ENCODE measurements around the gene ASAP3. TPM values are rescaled to one million over a fixed set of nuclear protein-coding genes. Genes with fewer than 3 reads are reported as not detected.

The ASAP3 gene
- total RNA-seq, 1 experiment from 2014 or later, result 71.2 TPM

- H3K9me3 Mint-ChIP-seq, result no peaks in the 10 kb centered on the region
- ATAC-seq (no peak), DNase-seq (ENCODE audit: low spot score) (no peak)
- H3K27ac Mint-ChIP-seq, result no peak overlapping the region
- TF ChIP-seq MYBL2 (CRISPR knock-in tag; IDR thresholded peaks at IDR 0.05), result no peak
- no peak for TF ChIP-seq ZBTB21 (CRISPR knock-in tag; IDR thresholded peaks at IDR 0.05; ENCODE audit: borderline replicate concordance)
- TF ChIP-seq, protein P1, sequence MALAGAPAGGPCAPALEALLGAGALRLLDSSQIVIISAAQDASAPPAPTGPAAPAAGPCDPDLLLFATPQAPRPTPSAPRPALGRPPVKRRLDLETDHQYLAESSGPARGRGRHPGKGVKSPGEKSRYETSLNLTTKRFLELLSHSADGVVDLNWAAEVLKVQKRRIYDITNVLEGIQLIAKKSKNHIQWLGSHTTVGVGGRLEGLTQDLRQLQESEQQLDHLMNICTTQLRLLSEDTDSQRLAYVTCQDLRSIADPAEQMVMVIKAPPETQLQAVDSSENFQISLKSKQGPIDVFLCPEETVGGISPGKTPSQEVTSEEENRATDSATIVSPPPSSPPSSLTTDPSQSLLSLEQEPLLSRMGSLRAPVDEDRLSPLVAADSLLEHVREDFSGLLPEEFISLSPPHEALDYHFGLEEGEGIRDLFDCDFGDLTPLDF (CRISPR knock-in tag; IDR thresholded peaks at IDR 0.05), result no peak
- H3K4me1 Mint-ChIP-seq, result peaks cover 6% of the 10 kb centered on the region
- H3K36me3 Mint-ChIP-seq, result 0 out of 2 replicates have a peak, but pooled peaks cover 5% of the 10 kb centered on the region
- CTCF ChIA-PET, result interaction anchor here (0.6 to 2.2 kb wide), 3 partner anchors 24 to 310 kb away, joined by 3 to 9 read pairs (median 5); partner anchors contain the start of gene ASAP3
- POLR2A ChIA-PET, result no interaction called here
- no peak overlapping the region for H3K4me3 Mint-ChIP-seq
- H3K27me3 Mint-ChIP-seq (ENCODE audit: low read depth), result no peaks in the 10 kb centered on the region
Observed at GRCh38 chr1:23460519-23460918, 23.5 kb downstream of the ASAP3 start.

- POLR2A ChIA-PET, result interaction anchor here (1.0 kb wide), 1 partner anchor 25 kb away, joined by 3 read pairs; no protein-coding TSS in a partner anchor
Observed at GRCh38 chr1:23459338-23459757, 24.6 kb downstream of the ASAP3 start.

GRCh38 chr1:23456226-23456625 lies 27.8 kb downstream of the ASAP3 start:
- ChIA-PET CTCF (interaction anchor here (0.7 kb wide), 1 partner anchor 52 kb away, joined by 3 read pairs; no protein-coding TSS in a partner anchor), POLR2A (no interaction called here)
- Mint-ChIP-seq H3K4me1 (peaks cover 6% of the 10 kb centered on the region), H3K27me3 (ENCODE audit: low read depth) (no peaks in the 10 kb centered on the region), H3K4me3 (no peak overlapping the region), H3K27ac (peak overlapping the region; percentile 41; the same call in 1 of the 2 replicates), H3K36me3 (peaks cover 5% of the 10 kb centered on the region; the same call in 1 of the 2 replicates), H3K9me3 (no peaks in the 10 kb centered on the region)
- TF ChIP-seq NFE2L1 (CRISPR knock-in tag; IDR thresholded peaks at IDR 0.05), result no peak
- TF ChIP-seq SP1 (CRISPR knock-in tag; conservative IDR thresholded peaks at IDR 0.05), result no peak
- TF ChIP-seq HMGA2 (CRISPR knock-in tag; IDR thresholded peaks at IDR 0.05), result no peak
- TF ChIP-seq RELA (CRISPR knock-in tag; IDR thresholded peaks at IDR 0.05; ENCODE audit: borderline replicate concordance), result no peak
- TF ChIP-seq FOXP4 (CRISPR knock-in tag; IDR thresholded peaks at IDR 0.05), result no peak
- no peak for TF ChIP-seq PRDM15 (CRISPR knock-in tag; IDR thresholded peaks at IDR 0.05)
- TF ChIP-seq OVOL2 (CRISPR knock-in tag; IDR thresholded peaks at IDR 0.05; ENCODE audit: borderline replicate concordance), result no peak
- no peak for TF ChIP-seq MXD4 (CRISPR knock-in tag; IDR thresholded peaks at IDR 0.05; ENCODE audit: borderline replicate concordance)
- TF ChIP-seq EMX1 (CRISPR knock-in tag; IDR thresholded peaks at IDR 0.05), result no peak
- TF ChIP-seq ZNF423 (CRISPR knock-in tag; IDR thresholded peaks at IDR 0.05), result no peak
- TF ChIP-seq, protein P2, sequence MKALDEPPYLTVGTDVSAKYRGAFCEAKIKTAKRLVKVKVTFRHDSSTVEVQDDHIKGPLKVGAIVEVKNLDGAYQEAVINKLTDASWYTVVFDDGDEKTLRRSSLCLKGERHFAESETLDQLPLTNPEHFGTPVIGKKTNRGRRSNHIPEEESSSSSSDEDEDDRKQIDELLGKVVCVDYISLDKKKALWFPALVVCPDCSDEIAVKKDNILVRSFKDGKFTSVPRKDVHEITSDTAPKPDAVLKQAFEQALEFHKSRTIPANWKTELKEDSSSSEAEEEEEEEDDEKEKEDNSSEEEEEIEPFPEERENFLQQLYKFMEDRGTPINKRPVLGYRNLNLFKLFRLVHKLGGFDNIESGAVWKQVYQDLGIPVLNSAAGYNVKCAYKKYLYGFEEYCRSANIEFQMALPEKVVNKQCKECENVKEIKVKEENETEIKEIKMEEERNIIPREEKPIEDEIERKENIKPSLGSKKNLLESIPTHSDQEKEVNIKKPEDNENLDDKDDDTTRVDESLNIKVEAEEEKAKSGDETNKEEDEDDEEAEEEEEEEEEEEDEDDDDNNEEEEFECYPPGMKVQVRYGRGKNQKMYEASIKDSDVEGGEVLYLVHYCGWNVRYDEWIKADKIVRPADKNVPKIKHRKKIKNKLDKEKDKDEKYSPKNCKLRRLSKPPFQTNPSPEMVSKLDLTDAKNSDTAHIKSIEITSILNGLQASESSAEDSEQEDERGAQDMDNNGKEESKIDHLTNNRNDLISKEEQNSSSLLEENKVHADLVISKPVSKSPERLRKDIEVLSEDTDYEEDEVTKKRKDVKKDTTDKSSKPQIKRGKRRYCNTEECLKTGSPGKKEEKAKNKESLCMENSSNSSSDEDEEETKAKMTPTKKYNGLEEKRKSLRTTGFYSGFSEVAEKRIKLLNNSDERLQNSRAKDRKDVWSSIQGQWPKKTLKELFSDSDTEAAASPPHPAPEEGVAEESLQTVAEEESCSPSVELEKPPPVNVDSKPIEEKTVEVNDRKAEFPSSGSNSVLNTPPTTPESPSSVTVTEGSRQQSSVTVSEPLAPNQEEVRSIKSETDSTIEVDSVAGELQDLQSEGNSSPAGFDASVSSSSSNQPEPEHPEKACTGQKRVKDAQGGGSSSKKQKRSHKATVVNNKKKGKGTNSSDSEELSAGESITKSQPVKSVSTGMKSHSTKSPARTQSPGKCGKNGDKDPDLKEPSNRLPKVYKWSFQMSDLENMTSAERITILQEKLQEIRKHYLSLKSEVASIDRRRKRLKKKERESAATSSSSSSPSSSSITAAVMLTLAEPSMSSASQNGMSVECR (CRISPR knock-in tag; IDR thresholded peaks at IDR 0.05; ENCODE audit: borderline replicate concordance), result no peak
- no peak for TF ChIP-seq NFATC4 (CRISPR knock-in tag; IDR thresholded peaks at IDR 0.05)
- no peak for DNase-seq (ENCODE audit: low spot score)
- no peak for ATAC-seq

More at GRCh38 chr1:23459338-23459757, 24.6 kb downstream of the ASAP3 start:
- CTCF ChIA-PET, result interaction anchor here (0.5 to 2.2 kb wide), 5 partner anchors 18 to 333 kb away, joined by 3 to 9 read pairs (median 4); partner anchors contain the start of gene ASAP3
- H3K27me3 Mint-ChIP-seq (ENCODE audit: low read depth), result no peaks in the 10 kb centered on the region
- H3K9me3 Mint-ChIP-seq, result no peaks in the 10 kb centered on the region
- peak overlapping the region; percentile 39 for H3K27ac Mint-ChIP-seq
- DNase-seq (ENCODE audit: low spot score) (no peak), ATAC-seq (peak; percentile 85)
- peaks cover 5% of the 10 kb centered on the region; the same call in 1 of the 2 replicates for H3K36me3 Mint-ChIP-seq
- no peak overlapping the region for H3K4me3 Mint-ChIP-seq
- TF ChIP-seq NFYB (CRISPR knock-in tag; conservative IDR thresholded peaks at IDR 0.05; ENCODE audit: low read depth) (0 out of 2 replicates have a peak, but pooled peaks have one; percentile 23), USF1 (CRISPR knock-in tag; IDR thresholded peaks at IDR 0.05) (peak; percentile 74), ZNF121 (CRISPR knock-in tag; IDR thresholded peaks at IDR 0.05) (no peak)
- TF ChIP-seq, protein P3, sequence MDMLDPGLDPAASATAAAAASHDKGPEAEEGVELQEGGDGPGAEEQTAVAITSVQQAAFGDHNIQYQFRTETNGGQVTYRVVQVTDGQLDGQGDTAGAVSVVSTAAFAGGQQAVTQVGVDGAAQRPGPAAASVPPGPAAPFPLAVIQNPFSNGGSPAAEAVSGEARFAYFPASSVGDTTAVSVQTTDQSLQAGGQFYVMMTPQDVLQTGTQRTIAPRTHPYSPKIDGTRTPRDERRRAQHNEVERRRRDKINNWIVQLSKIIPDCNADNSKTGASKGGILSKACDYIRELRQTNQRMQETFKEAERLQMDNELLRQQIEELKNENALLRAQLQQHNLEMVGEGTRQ (CRISPR knock-in tag; IDR thresholded peaks at IDR 0.05), result peak; percentile 71
- peaks cover 6% of the 10 kb centered on the region for H3K4me1 Mint-ChIP-seq

Measured in WTC11 (cell line).